HG03280 (cell line): ENCODE results near the gene MAPK10.
"Not testable (repeated sequence)": the region's sequence is repeated elsewhere in the genome, so short reads cannot be mapped to it uniquely, and the experiment has no call there.

Experiments used
- ATAC-seq: cut with Tn5 transposase; IDR thresholded peaks from one replicate; pipeline ENCODE4 v1.9.1; 2021; ENCODE audit warnings: mild to moderate bottlenecking, moderate library complexity; ENCODE audit not compliant: unreplicated experiment

Gene MAPK10

GRCh38 chr4:86218746-86219473 lies 140.9 kb downstream of the MAPK10 start:
- no peak for ATAC-seq

GRCh38 chr4:86203176-86203575 lies 156.7 kb downstream of the MAPK10 start:
- no peak for ATAC-seq

GRCh38 chr4:86185659-86186058 lies 174.2 kb downstream of the MAPK10 start:
- ATAC-seq = no peak

- ATAC-seq = no peak
These were observed 175.0 kb downstream of the MAPK10 start for GRCh38 chr4:86184901-86185285.

DNA sequence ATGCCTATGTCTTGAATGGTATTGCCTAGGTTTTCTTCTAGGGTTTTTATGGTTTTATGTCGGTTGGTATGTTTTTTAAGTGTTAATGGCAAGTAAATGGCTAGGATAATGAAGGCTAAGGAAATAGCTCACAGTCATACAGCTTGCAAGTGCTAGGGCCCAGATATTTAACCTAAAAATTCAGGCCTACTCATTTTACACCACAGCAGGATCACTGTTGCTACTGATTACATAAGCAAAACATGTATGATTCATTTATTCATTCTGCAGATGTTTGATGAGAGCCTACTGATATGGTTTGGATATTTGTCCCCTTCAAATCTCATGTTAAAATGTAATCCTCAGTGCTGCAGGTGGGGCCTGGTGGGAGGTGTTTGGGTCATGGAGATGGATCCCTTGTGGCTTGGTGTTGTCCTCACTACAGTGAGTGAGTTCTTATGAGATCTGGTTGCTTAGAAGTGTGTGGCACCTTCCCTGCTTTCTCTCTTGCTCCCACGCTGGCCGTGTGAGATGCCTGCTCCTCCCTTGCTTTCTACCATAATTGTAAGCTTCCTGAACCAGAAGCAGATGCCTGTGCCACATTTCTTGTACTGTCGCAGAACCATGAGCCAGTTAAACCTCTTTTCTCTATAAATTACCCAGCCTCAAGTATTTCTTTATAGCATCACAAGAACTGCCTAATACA lies 175.5 kb downstream of the MAPK10 start:
- no peak for ATAC-seq

DNA sequence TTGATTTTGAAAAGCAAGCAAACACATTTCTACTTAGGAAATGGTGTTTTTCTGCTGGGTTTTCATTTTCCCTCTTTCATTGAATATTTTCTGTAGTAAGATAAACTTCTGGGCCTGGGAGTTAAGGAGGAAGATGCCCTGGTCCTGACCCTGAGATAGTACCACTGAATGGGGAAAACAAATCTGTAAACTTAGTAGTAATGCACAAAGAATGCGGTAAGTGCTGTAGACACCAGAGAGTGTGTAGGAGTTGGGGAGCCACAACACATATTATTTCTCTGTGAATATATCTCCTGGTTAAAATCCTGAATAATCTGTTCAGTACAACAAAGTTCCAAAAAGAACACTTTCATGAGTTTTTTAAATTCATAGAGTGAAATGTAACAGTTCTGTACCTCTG lies 178.3 kb downstream of the MAPK10 start:
- no peak for ATAC-seq

GRCh38 chr4:86178211-86178610 lies 181.6 kb downstream of the MAPK10 start:
- ATAC-seq = no peak

DNA sequence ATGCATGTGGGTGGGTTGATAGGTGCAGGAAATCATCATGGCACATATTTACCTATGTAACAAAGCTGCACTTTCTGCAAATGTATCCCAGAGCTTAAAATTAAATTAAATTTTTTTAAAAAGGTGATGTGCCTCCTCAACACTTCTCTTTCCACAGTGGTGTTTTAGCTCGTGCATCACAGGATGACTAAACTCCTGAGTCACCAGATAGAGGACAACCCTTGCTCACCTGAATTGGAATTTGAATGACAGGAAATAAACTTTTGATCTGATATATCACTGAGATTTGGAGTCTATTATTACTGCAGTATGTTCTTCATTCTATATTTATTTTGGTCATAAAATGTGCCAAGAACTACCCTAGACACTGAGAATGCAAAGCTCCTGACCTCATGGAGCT lies 185.3 kb downstream of the MAPK10 start:
- no peak for ATAC-seq

- not testable (repeated sequence) for ATAC-seq
These were observed 191.5 kb downstream of the MAPK10 start for GRCh38 chr4:86168335-86168734.

DNA sequence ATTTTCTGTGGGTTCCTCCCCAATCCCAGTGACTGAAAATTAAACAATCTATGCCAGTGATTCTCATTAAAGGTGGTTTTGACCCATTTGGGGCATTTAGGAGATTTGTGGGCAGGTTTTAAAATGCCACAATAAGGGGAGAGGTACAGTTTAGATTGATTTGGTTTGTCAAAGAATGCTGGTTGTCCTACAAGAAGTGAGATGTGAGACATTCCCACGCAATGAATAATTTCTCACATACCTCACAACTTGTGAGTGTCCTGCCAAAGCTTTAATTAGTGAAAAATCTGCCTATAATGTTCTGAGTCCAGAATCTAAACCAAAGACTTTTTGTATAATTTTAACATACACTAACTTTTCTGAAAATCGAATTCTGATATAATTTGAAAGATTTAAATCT lies 199.4 kb downstream of the MAPK10 start:
- ATAC-seq = no peak

- ATAC-seq = no peak
These were observed 200.6 kb downstream of the MAPK10 start for GRCh38 chr4:86159216-86159615.

- no peak for ATAC-seq
These were observed 203.3 kb downstream of the MAPK10 start for GRCh38 chr4:86156531-86156930.

GRCh38 chr4:86155766-86156165 lies 204.1 kb downstream of the MAPK10 start:
- ATAC-seq = no peak

DNA sequence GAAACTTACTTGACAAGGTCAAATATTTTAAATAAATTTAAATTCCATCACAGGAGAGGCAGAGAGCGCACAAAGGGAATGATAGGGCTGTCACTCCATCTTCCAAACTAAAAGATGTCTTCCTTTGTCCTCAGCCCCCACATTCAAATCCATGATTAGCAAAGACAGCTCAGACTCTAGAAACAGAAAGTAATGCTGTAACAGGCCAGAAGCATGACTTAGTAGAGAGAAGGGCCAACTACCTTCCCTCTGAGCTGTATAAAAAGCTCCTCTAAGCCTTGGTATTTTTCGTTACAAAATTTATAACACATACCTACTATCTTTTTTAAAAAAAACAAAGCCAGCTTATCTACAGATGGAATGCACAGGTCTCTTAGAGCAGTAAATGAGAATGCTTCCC lies 207.4 kb downstream of the MAPK10 start:
- no peak for ATAC-seq

DNA sequence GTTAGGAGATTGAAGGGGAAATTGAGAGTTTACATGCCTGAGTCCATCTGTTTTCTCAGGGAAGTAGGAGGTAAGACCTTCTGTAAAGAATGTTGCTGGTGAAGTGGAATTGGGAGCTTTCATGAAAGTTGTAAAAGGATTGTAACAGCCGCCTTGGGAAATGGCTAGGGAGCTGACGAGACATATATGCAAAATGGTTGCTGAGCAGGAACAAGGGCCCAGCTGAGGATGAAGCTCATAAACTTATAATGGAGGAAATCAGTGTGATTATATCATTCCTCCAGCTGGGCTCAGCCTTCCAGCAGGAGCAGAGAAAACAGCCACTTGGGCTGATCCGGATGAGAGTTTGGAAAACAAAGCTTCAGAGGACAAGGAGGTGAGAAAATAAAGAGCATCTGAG lies 208.7 kb downstream of the MAPK10 start:
- no peak for ATAC-seq

DNA sequence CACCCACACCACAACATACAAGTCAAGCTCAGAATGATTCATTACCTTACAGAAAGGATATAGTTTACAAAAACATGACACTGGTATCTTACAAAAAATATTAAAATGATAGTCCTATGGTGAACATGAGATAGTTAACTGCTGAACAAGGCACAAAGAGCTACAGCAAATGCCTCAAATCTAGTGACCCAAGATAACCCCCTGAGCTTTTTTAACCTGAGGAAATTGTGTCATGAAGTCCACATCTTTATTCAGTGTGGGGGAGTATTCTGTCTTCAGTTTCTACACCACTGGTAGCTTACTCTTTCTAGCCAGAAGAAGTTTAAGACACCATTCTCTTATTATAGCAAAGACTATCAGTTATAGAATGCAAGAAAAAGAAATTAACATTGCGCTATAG lies 218.7 kb downstream of the MAPK10 start:
- ATAC-seq = no peak

- no peak for ATAC-seq
These were observed 227.4 kb downstream of the MAPK10 start for GRCh38 chr4:86132468-86132867.

- no peak for ATAC-seq
These were observed 228.4 kb downstream of the MAPK10 start for GRCh38 chr4:86131456-86131855.

DNA sequence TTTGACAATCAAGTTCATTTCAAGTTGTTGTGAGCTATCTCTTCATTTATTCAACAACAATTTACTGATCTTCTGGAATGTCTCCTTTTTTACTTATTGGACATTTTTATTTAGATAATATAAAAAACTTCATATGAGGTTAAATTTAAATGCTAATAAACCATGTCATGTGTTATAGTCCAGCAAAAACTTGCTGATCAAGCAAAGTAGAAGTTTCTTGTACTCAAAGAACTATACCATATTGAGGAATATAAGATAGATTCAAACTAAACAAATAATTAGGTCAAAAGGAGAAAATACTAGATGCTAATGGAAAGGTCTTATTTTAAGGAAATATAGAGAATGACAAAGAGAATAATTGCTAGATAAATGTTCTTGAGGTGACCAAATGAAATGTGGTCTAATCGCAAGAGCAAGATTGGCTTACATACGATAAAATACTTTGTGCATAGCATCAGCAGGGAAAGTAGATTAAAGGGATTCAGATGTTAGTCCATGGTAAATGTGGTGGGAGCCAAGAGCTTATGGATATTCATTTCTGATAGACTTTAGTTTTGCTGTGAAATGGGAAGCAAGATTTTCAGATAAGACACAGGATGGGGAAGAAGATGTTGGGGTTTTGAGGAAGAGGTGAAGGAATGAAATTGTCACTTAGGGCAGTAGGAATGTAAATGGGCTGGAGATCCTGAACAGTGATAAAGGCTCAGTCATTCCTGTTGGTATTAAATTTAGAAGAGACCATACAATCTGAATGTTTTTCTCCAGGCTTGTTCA lies 229.5 kb downstream of the MAPK10 start:
- no peak for ATAC-seq

DNA sequence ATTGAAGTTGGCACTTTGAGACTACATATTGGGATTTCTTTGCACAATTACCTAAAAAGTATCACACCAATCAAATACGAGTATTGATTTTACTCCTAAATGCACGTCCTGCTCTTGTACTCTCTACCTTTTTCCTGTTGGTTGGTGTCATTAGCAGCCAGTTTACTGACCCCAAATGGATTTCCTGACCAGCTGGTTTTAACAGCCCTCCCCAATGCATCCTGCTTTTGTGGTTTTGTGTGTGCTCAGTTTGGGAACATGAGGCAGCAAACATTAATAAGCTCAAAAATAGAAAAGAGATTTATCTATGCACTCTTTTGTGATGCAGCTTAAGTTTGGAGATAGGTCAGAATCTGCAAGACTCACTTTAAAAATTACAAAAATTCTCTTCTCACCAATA lies 230.3 kb downstream of the MAPK10 start:
- no peak for ATAC-seq

DNA sequence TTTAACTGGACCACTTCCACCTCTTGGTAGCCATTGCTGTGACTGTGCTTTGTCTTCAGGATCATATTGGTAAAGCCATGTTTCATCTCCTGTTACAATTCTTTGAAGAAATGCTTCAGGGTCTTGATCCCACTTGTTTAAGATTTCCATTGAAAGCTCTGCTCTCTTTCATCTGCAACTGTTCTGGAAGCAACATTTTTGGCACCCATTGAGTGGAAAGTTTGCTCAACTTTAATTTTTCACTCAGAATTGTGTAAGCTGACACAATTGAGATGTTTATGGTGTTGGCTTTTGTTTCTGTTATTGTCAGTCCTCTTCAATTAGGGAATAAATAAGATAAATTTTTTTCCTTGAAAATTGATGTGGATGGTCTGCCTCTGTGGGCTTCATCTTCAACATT lies 237.4 kb downstream of the MAPK10 start:
- no peak for ATAC-seq

- no peak for ATAC-seq
These were observed 241.1 kb downstream of the MAPK10 start for GRCh38 chr4:86118711-86119110.
